Fibroblast of lung (primary cell): ENCODE data around the gene TUBD1. TPM values are rescaled to one million over a fixed set of nuclear protein-coding genes. Genes with fewer than 3 reads are reported as not detected.
"Not testable (repeated sequence)": the region's sequence is repeated elsewhere in the genome, so short reads cannot be mapped to it uniquely, and the experiment has no call there.

Experiments used
- DNase-seq, 2 donors: peaks; one replicate each; pipeline versions ENCODE4 v3.0.0 to v3.0.0-alpha.2; 2010; ENCODE audit warnings: low read depth in 2 of 2
- H2AFZ ChIP-seq: 2 replicates; pipeline ENCODE4 v1.5.1; 2012; ENCODE audit warnings: low read length, control low read depth, inconsistent platforms
- H3K27ac ChIP-seq: 2 replicates; pipeline ENCODE4 v1.5.1; 2011; ENCODE audit warnings: low read length, control low read depth; ENCODE audit not compliant: insufficient read depth
- H3K27me3 ChIP-seq: 2 replicates; pipeline ENCODE4 v1.5.1; 2011; ENCODE audit warnings: mild to moderate bottlenecking, low read length; ENCODE audit not compliant: control insufficient read depth, insufficient read depth
- H3K36me3 ChIP-seq: 2 replicates; pipeline ENCODE4 v1.5.1; 2011; ENCODE audit warnings: low read length; ENCODE audit not compliant: control insufficient read depth, insufficient read depth
- H3K4me1 ChIP-seq: 2 replicates; pipeline ENCODE4 v1.5.1; 2011; ENCODE audit warnings: low read length; ENCODE audit not compliant: control insufficient read depth, insufficient read depth; ENCODE audit errors: extremely low read depth
- H3K4me2 ChIP-seq: 2 replicates; pipeline ENCODE4 v1.5.1; 2011; ENCODE audit warnings: low read length, control low read depth; ENCODE audit not compliant: insufficient read depth; ENCODE audit errors: extremely low read depth
- H3K4me3 ChIP-seq, 4 experiments: fragments of 200-600 bp in 1 of 4; sonication (generic) in 1 of 4; replicated peaks in 1 of 4; 2 replicates each; pipeline ENCODE4 v1.5.1; 2011 to 2016; ENCODE audit warnings: low read length in 4 of 4, low read depth in 3 of 4, mild to moderate bottlenecking in 3 of 4, control low read depth in 2 of 4, inconsistent platforms in 1 of 4, mixed read lengths in 1 of 4; ENCODE audit not compliant: insufficient read depth in 1 of 4; ENCODE audit errors: control extremely low read depth in 1 of 4
- H3K79me2 ChIP-seq: 2 replicates; pipeline ENCODE4 v1.5.1; 2012; ENCODE audit warnings: mild to moderate bottlenecking, low read length, inconsistent platforms; ENCODE audit not compliant: control insufficient read depth, insufficient read depth
- H3K9ac ChIP-seq: 2 replicates; pipeline ENCODE4 v1.5.1; 2011; ENCODE audit warnings: mild to moderate bottlenecking, low read length, control low read depth; ENCODE audit not compliant: insufficient read depth
- H3K9me3 ChIP-seq: 2 replicates; pipeline ENCODE4 v1.5.1; 2012; ENCODE audit warnings: low read depth, low read length; ENCODE audit not compliant: control insufficient read depth, insufficient read depth
- H4K20me1 ChIP-seq: 2 replicates; pipeline ENCODE4 v1.5.1; 2011; ENCODE audit warnings: low read length; ENCODE audit not compliant: control insufficient read depth, insufficient read depth; ENCODE audit errors: extremely low read depth
- CTCF ChIP-seq, 2 donors: IDR thresholded peaks in 1 of 2; conservative IDR thresholded peaks in 1 of 2; 1 replicate in 1 of 2; 2 replicates in 1 of 2; pipeline ENCODE4 v1.5.1; 2011 to 2012; ENCODE audit warnings: low read length in 2 of 2, control low read depth in 1 of 2, inconsistent platforms in 1 of 2, low read depth in 1 of 2, mild to moderate bottlenecking in 1 of 2
- EZH2 ChIP-seq: IDR thresholded peaks from 2 replicates; pipeline ENCODE4 v1.5.1; 2012; ENCODE audit warnings: low read length, control low read depth, mild to moderate bottlenecking; ENCODE audit errors: missing control alignments
- polyA plus RNA-seq, 2 donors: library from polyadenylated mRNA; depleted of rRNA in 1 of 2; stranded (reverse) in 1 of 2; unstranded in 1 of 2; fragments of >200 nt; gene quantifications; 2 replicates each; pipeline ENCODE4 v1.2.1, GENCODE V29; 2011 to 2012; ENCODE audit warnings: missing spikeins in 1 of 2
- total RNA-seq: library from RNA; depleted of rRNA; stranded (reverse); fragments of >200 nt; gene quantifications from 2 replicates; pipeline ENCODE4 v1.2.1, GENCODE V29; 2014

The TUBD1 gene
- total and polyA plus RNA-seq, 2 donors (not counting 1 experiment from before 2014, with no cell fraction given) = 3.6 to 5.6 TPM

GRCh38 chr17:59830846-59831486 lies 61.8 kb downstream of the TUBD1 start:
- H3K9me3 ChIP-seq = no peaks in the 10 kb centered on the region

GRCh38 chr17:59830007-59830630 lies 62.6 kb downstream of the TUBD1 start:
- DNase-seq = peak; percentile 53 to 82
- peak overlapping the region; percentile 66 for H3K4me2 ChIP-seq
- peak overlapping the region; percentile 97 for H3K27ac ChIP-seq
- H2AFZ ChIP-seq = no peak overlapping the region
- peak overlapping the region; percentile 69 for H3K9ac ChIP-seq
- no peaks in the 10 kb centered on the region for H4K20me1 ChIP-seq
- no peaks in the 10 kb centered on the region for H3K36me3 ChIP-seq
- peak overlapping the region in 3 of 4 experiments; percentile 6 to 46 (median 38) for H3K4me3 ChIP-seq
- peaks cover 14% of the 10 kb centered on the region for H3K79me2 ChIP-seq
- TF ChIP-seq EZH2 = no peak
- no peak for TF ChIP-seq CTCF (conservative IDR thresholded peaks at IDR 0.05 in 1 of 2, IDR thresholded peaks at IDR 0.05 in 1 of 2; ENCODE audit: low read depth in 1 of 2, low read length in 2 of 2)
- no peaks in the 10 kb centered on the region for H3K9me3 ChIP-seq
- H3K27me3 ChIP-seq = no peaks in the 10 kb centered on the region
- H3K4me1 ChIP-seq = peaks cover 37% of the 10 kb centered on the region

More at GRCh38 chr17:59830846-59831486, 61.8 kb downstream of the TUBD1 start:
- Histone ChIP-seq H3K4me1 (peaks cover 35% of the 10 kb centered on the region), H3K4me3 (no peak overlapping the region), H3K27me3 (no peaks in the 10 kb centered on the region), H3K79me2 (peaks cover 16% of the 10 kb centered on the region), H4K20me1 (no peaks in the 10 kb centered on the region), H2AFZ (no peak overlapping the region), H3K27ac (peak overlapping the region; percentile 97), H3K9ac (no peak overlapping the region), H3K36me3 (no peaks in the 10 kb centered on the region), H3K4me2 (peak overlapping the region; percentile 13)
- peak in 1 of 2 donors; percentile 15 for DNase-seq
- TF ChIP-seq CTCF (conservative IDR thresholded peaks at IDR 0.05 in 1 of 2, IDR thresholded peaks at IDR 0.05 in 1 of 2; ENCODE audit: low read depth in 1 of 2, low read length in 2 of 2) (no peak), EZH2 (no peak)

GRCh38 chr17:59829217-59830006 lies 63.3 kb downstream of the TUBD1 start:
- Histone ChIP-seq H3K27ac (peak overlapping the region; percentile 97), H3K4me1 (peaks cover 42% of the 10 kb centered on the region), H4K20me1 (no peaks in the 10 kb centered on the region), H3K36me3 (no peaks in the 10 kb centered on the region), H3K79me2 (peaks cover 14% of the 10 kb centered on the region), H3K9me3 (no peaks in the 10 kb centered on the region), H2AFZ (no peak overlapping the region), H3K9ac (peak overlapping the region; percentile 69), H3K4me2 (peak overlapping the region; percentile 66), H3K27me3 (no peaks in the 10 kb centered on the region), H3K4me3 (peak overlapping the region; percentile 6 to 46 (median 35))
- DNase-seq = peak; percentile 96 to 100
- TF ChIP-seq CTCF (conservative IDR thresholded peaks at IDR 0.05 in 1 of 2, IDR thresholded peaks at IDR 0.05 in 1 of 2; ENCODE audit: low read depth in 1 of 2, low read length in 2 of 2) = no peak
- TF ChIP-seq EZH2 = no peak

- peaks cover 42% of the 10 kb centered on the region for H3K4me1 ChIP-seq
- not testable (repeated sequence) for H3K9ac ChIP-seq, H3K9me3 ChIP-seq, H2AFZ ChIP-seq, H3K36me3 ChIP-seq, DNase-seq, H3K27me3 ChIP-seq, H4K20me1 ChIP-seq
- H3K79me2 ChIP-seq = peaks cover 14% of the 10 kb centered on the region
- peak overlapping the region; percentile 97 for H3K27ac ChIP-seq
- peak overlapping the region in 1 of 4 experiments; percentile 13 for H3K4me3 ChIP-seq
- H3K4me2 ChIP-seq = peak overlapping the region; percentile 58
These were observed 63.9 kb downstream of the TUBD1 start for GRCh38 chr17:59828819-59829216.
